ENCODE results near the gene C2orf72. TPM values are rescaled to one million over a fixed set of nuclear protein-coding genes. Genes with fewer than 3 reads are reported as not detected.

The C2orf72 gene
- total and polyA plus RNA-seq, 12 donors: 0.11 to 1.9 (median 0.60) TPM; not detected in 1

DNA sequence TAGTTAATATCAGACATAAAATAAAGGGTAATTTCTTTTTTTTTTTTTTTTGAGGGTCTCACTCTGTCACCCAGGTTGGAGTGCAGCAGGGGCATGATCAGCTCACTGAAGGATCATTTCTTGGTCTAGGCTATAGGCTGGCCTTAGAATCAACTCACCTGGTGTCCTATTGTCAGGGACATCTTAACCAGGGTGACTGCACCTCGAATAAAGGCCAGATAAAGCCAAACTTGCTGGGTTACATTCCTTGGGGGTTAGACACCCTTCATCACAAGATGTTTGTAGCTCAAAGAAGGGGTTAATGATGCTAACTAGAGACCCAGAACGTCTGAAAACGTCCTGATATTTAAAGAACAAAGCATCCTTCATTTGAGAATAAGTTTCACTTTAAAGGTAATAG, 23.5 kb upstream of the C2orf72 start:
- TF ChIP-seq POLR2A (IDR thresholded peaks at IDR 0.05): no peak
- TF ChIP-seq, protein P1, sequence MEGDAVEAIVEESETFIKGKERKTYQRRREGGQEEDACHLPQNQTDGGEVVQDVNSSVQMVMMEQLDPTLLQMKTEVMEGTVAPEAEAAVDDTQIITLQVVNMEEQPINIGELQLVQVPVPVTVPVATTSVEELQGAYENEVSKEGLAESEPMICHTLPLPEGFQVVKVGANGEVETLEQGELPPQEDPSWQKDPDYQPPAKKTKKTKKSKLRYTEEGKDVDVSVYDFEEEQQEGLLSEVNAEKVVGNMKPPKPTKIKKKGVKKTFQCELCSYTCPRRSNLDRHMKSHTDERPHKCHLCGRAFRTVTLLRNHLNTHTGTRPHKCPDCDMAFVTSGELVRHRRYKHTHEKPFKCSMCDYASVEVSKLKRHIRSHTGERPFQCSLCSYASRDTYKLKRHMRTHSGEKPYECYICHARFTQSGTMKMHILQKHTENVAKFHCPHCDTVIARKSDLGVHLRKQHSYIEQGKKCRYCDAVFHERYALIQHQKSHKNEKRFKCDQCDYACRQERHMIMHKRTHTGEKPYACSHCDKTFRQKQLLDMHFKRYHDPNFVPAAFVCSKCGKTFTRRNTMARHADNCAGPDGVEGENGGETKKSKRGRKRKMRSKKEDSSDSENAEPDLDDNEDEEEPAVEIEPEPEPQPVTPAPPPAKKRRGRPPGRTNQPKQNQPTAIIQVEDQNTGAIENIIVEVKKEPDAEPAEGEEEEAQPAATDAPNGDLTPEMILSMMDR (IDR thresholded peaks at IDR 0.05): no peak
- no peak for DNase-seq
- Histone ChIP-seq H3K27me3 (no peaks in the 10 kb centered on the region), H3K4me3 (no peak overlapping the region), H3K9me3 (replicated peaks in 1 of 3) (no peaks in the 10 kb centered on the region), H3K36me3 (replicated peaks in 1 of 2) (no peaks in the 10 kb centered on the region), H3K27ac (no peak overlapping the region), H3K4me1 (replicated peaks in 1 of 2) (no peaks in the 10 kb centered on the region)
- intact Hi-C loops (cut with DNase I): no loop called here
- 16 to 31% (median 20%) methylated on average over 3 of the region's 3 CpGs for WGBS, 4 donors

DNA sequence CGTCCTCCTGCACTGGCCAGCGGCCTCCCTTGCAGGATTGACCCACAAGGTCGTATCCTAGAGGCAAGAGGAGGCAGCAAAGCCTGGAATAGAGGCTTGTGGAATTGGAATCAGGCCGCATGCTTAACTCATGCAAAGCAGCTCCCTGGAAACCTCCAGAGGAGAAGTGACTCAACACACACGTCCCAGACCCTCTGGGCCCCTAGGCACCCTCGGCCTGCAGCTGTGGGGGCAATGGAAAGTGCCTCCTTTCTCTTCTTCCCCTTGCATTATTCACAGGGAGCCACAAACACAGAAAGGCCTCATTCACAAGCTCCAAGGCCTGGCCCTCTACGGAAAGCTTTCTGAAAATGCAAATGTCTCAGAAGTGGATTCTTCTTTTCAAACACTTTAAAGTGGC, 21.8 kb upstream of the C2orf72 start:
- DNase-seq: no peak
- H3K36me3 ChIP-seq (replicated peaks in 1 of 2): no peaks in the 10 kb centered on the region
- intact Hi-C loops (cut with DNase I): no loop called here
- H3K4me1 ChIP-seq (replicated peaks in 1 of 2): no peaks in the 10 kb centered on the region
- 71 to 85% (median 74%) methylated on average over 3 to 7 of the region's 7 CpGs for WGBS, 4 donors
- no peak overlapping the region for H3K27ac ChIP-seq
- H3K4me3 ChIP-seq: no peak overlapping the region
- no peaks in the 10 kb centered on the region for H3K27me3 ChIP-seq
- TF ChIP-seq POLR2A (IDR thresholded peaks at IDR 0.05): no peak
- TF ChIP-seq, protein P1 (IDR thresholded peaks at IDR 0.05): no peak
- H3K9me3 ChIP-seq (replicated peaks in 1 of 3): no peaks in the 10 kb centered on the region

DNA sequence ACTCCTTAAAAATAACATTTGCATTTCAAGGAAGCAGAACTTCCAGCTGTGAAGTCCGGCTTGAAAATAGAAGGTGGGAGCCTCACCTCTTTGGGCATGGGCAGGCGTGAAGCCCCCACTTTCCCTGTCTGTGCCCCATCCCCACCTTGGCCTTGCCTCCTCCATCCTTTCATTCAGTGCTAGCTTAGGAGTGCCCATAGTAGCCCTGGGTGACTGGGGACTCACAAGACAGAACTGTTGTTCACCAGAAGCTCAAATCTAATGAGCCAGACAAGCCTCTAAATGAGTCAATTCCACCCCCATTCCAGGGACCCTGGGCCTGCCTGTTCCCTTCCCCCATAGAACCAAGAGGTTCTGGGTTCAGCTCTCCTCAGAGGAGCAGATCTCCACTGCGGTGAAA, 21.4 kb upstream of the C2orf72 start:
- no peak for DNase-seq
- H3K27me3 ChIP-seq: no peaks in the 10 kb centered on the region
- no peak overlapping the region for H3K27ac ChIP-seq
- WGBS, 4 donors: 83 to 87% (median 84%) methylated on average over 3 of the region's 3 CpGs
- H3K36me3 ChIP-seq (replicated peaks in 1 of 2): no peaks in the 10 kb centered on the region
- TF ChIP-seq POLR2A (IDR thresholded peaks at IDR 0.05): no peak
- TF ChIP-seq, protein P1 (IDR thresholded peaks at IDR 0.05): no peak
- no peaks in the 10 kb centered on the region for H3K9me3 ChIP-seq (replicated peaks in 1 of 3)
- H3K4me3 ChIP-seq: no peak overlapping the region
- H3K4me1 ChIP-seq (replicated peaks in 1 of 2): no peaks in the 10 kb centered on the region
- intact Hi-C loops (cut with DNase I): no loop called here

DNA sequence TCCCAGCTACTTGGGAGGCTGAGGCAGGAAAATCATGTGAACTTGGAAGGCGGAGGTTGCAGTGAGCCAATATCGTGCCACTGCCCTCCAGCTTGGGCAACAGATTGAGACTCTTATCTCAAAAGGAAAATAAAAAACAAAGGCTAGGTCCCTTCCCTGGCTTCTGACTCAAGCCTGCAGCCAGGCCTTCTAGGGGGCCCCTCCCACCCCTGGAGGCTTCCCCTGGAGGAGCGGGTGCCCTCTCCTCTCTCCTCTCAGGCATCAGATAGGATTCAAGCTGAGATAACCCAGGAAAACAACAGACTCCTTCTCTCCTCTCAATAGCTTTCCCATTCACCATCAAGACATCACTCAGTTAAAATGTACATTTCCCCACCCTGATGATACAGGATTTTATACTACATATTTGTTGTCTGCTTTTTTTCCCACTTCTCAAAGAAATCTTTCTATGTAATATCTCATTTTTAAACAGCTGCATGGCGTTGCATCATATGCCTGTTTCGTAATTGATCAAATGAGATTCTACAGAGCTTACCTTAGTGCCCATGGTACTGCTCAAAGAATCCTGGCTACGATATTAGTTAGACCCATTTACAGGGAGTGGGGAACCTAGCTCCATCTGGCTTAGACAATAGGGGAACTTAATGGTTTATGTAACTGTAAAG, 20.6 kb upstream of the C2orf72 start:
- H3K27ac ChIP-seq: no peak overlapping the region
- no peaks in the 10 kb centered on the region for H3K27me3 ChIP-seq
- WGBS, 4 donors: 68 to 80% (median 77%) methylated on average over 6 of the region's 6 CpGs
- no peaks in the 10 kb centered on the region for H3K9me3 ChIP-seq (replicated peaks in 1 of 3)
- intact Hi-C loops (cut with DNase I): no loop called here
- no peaks in the 10 kb centered on the region for H3K4me1 ChIP-seq (replicated peaks in 1 of 2)
- no peaks in the 10 kb centered on the region for H3K36me3 ChIP-seq (replicated peaks in 1 of 2)
- H3K4me3 ChIP-seq: no peak overlapping the region
- no peak for DNase-seq
- TF ChIP-seq, protein P1 (IDR thresholded peaks at IDR 0.05): no peak
- no peak for TF ChIP-seq POLR2A (IDR thresholded peaks at IDR 0.05)
